Hepatocyte (in vitro differentiated cells): ENCODE data around the gene MROH2A. TPM values are rescaled to one million over a fixed set of nuclear protein-coding genes. Genes with fewer than 3 reads are reported as not detected.

Experiments used
- DNase-seq: peaks from one replicate; pipeline ENCODE4 v3.0.0-alpha.2; 2016; ENCODE audit warnings: low spot score
- H2AFZ ChIP-seq: fragments of 200-600 bp; sonication (generic); 2 replicates; pipeline ENCODE4 v1.6.0; 2016; ENCODE audit warnings: antibody characterized with exemption, mild to moderate bottlenecking
- H3K27ac ChIP-seq: fragments of 200-600 bp; sonication (generic); 2 replicates; pipeline ENCODE4 v1.5.1; 2016; ENCODE audit warnings: mild to moderate bottlenecking
- H3K27me3 ChIP-seq: fragments of 200-600 bp; sonication (generic); 2 replicates; pipeline ENCODE4 v1.6.1; 2016
- H3K36me3 ChIP-seq: fragments of 200-600 bp; sonication (generic); replicated peaks from 2 replicates; pipeline ENCODE4 v1.5.1; 2016; ENCODE audit warnings: low read depth; ENCODE audit not compliant: insufficient read depth
- H3K4me1 ChIP-seq: fragments of 200-600 bp; sonication (generic); 2 replicates; pipeline ENCODE4 v1.5.1; 2016; ENCODE audit warnings: mild to moderate bottlenecking, moderate library complexity; ENCODE audit not compliant: insufficient read depth
- H3K4me2 ChIP-seq: fragments of 200-600 bp; sonication (generic); 2 replicates; pipeline ENCODE4 v1.6.0; 2016
- H3K4me3 ChIP-seq: fragments of 200-600 bp; sonication (generic); 2 replicates; pipeline ENCODE4 v1.5.1; 2016; ENCODE audit warnings: mild to moderate bottlenecking
- H3K79me2 ChIP-seq: fragments of 200-600 bp; sonication (generic); 2 replicates; pipeline ENCODE4 v1.6.0; 2017; ENCODE audit warnings: mild to moderate bottlenecking
- H3K9me2 ChIP-seq: fragments of 200-600 bp; sonication (generic); replicated peaks from 2 replicates; pipeline ENCODE4 v1.6.0; 2017; ENCODE audit warnings: mild to moderate bottlenecking; ENCODE audit not compliant: insufficient read depth
- H3K9me3 ChIP-seq: fragments of 200-600 bp; sonication (generic); 2 replicates; pipeline ENCODE4 v1.5.1; 2016; ENCODE audit warnings: low read depth, mild to moderate bottlenecking
- H4K20me1 ChIP-seq: fragments of 200-600 bp; sonication (generic); 2 replicates; pipeline ENCODE4 v1.6.0; 2016; ENCODE audit warnings: mild to moderate bottlenecking; ENCODE audit not compliant: insufficient read depth, poor library complexity, severe bottlenecking
- CTCF ChIP-seq: fragments of 200-600 bp; sonication (generic); IDR thresholded peaks from 2 replicates; pipeline ENCODE4 v1.5.1; 2016; ENCODE audit warnings: antibody characterized with exemption, mild to moderate bottlenecking; ENCODE audit not compliant: poor library complexity
- EZH2 ChIP-seq: fragments of 200-600 bp; sonication (generic); IDR thresholded peaks from 2 replicates; pipeline ENCODE4 v1.6.1; 2016; ENCODE audit warnings: antibody characterized with exemption, mild to moderate bottlenecking, borderline replicate concordance
- EZH2phosphoT487 ChIP-seq: fragments of 200-600 bp; sonication (generic); IDR thresholded peaks from one replicate; pipeline ENCODE4 v1.6.1; 2018; ENCODE audit warnings: antibody characterized with exemption, mild to moderate bottlenecking, low read depth, moderate library complexity; ENCODE audit not compliant: unreplicated experiment, severe bottlenecking
- WGBS: methylation state at CpG from one replicate; pipeline ENCODE4 v1.1.6; 2016; ENCODE audit warnings: low lambda C conversion rate; ENCODE audit errors: missing lambda C conversion rate; 5-methylcytosine and 5-hydroxymethylcytosine counted together
- polyA plus RNA-seq: library from polyadenylated mRNA; unstranded; fragments of >200 nt; fragmentation: Nextera tagmentation; extraction: Ambion mirVana; gene quantifications from 2 replicates; pipeline ENCODE4 v1.2.1, GENCODE V29; 2016
- total RNA-seq: library from RNA; depleted of rRNA; stranded (reverse); fragments of >200 nt; gene quantifications from 2 replicates; pipeline ENCODE4 v1.2.3, GENCODE V29; 2014

Gene MROH2A
- total and polyA plus RNA-seq, 2 experiments from 2014 or later, result not detected

- no peak overlapping the region for H3K4me2 ChIP-seq
- no peaks in the 10 kb centered on the region for H3K36me3 ChIP-seq
- 96% methylated on average over 38 of the region's 44 CpGs for WGBS
These were observed 23.1 kb upstream of the MROH2A start for GRCh38 chr2:233754872-233755611.

GRCh38 chr2:233756429-233757081 is 21.6 kb upstream of the MROH2A start:
- Histone ChIP-seq H4K20me1 (no peaks in the 10 kb centered on the region), H3K36me3 (no peaks in the 10 kb centered on the region), H3K27ac (peak overlapping the region; percentile 50), H3K27me3 (no peaks in the 10 kb centered on the region), H2AFZ (no peak overlapping the region), H3K4me3 (no peak overlapping the region), H3K9me3 (no peaks in the 10 kb centered on the region), H3K4me2 (no peak overlapping the region), H3K4me1 (peaks cover 11% of the 10 kb centered on the region), H3K79me2 (no peaks in the 10 kb centered on the region), H3K9me2 (no peaks in the 10 kb centered on the region)
- no peak for TF ChIP-seq EZH2
- no peak for TF ChIP-seq EZH2phosphoT487
- TF ChIP-seq CTCF, result no peak
- 67% methylated on average over 7 of the region's 7 CpGs for WGBS
- peak; percentile 58 for DNase-seq

More at GRCh38 chr2:233754872-233755611, 23.1 kb upstream of the MROH2A start:
- no peaks in the 10 kb centered on the region for H3K79me2 ChIP-seq
- H4K20me1 ChIP-seq, result no peaks in the 10 kb centered on the region
- H3K27me3 ChIP-seq, result no peaks in the 10 kb centered on the region
- H3K4me1 ChIP-seq, result peaks cover 11% of the 10 kb centered on the region
- no peak overlapping the region for H3K4me3 ChIP-seq
- no peaks in the 10 kb centered on the region for H3K9me2 ChIP-seq
- DNase-seq, result no peak
- H3K27ac ChIP-seq, result no peak overlapping the region
- no peak overlapping the region for H2AFZ ChIP-seq
- TF ChIP-seq EZH2 (no peak), EZH2phosphoT487 (no peak), CTCF (no peak)
- H3K9me3 ChIP-seq, result no peaks in the 10 kb centered on the region

- Histone ChIP-seq H3K4me2 (no peak overlapping the region), H3K4me3 (no peak overlapping the region), H3K36me3 (no peaks in the 10 kb centered on the region), H3K4me1 (peaks cover 11% of the 10 kb centered on the region), H3K79me2 (no peaks in the 10 kb centered on the region), H3K9me3 (no peaks in the 10 kb centered on the region), H3K27me3 (no peaks in the 10 kb centered on the region), H3K9me2 (no peaks in the 10 kb centered on the region), H4K20me1 (no peaks in the 10 kb centered on the region), H3K27ac (peak overlapping the region; percentile 74), H2AFZ (no peak overlapping the region)
- no peak for TF ChIP-seq EZH2phosphoT487
- TF ChIP-seq CTCF, result no peak
- TF ChIP-seq EZH2, result no peak
- DNase-seq, result no peak
These were observed 20.0 kb upstream of the MROH2A start for GRCh38 chr2:233758141-233758540.
